ENCODE measurements around the gene TACR2.

Gene TACR2

DNA sequence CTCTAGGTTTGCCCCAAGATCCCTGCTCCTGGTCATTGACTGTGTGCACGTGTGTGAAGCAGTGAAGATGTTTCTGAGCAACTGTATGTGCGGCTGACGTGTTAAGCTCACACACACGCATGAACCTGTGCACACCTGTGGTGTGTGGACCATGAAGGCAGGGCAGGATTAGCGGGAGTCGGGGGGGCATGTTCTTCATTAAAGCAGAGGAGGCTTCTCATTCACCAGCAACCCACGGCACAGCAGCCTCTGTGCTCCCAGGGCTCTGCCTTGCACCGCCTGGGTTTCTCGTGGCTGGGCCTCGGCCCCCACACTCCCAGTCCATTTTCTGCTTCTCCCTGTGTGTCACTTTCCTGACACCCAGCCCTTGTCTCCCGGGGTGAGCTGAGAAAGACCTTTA is 824 bp upstream of the TACR2 start:
- DNase-seq, result no peak

DNA sequence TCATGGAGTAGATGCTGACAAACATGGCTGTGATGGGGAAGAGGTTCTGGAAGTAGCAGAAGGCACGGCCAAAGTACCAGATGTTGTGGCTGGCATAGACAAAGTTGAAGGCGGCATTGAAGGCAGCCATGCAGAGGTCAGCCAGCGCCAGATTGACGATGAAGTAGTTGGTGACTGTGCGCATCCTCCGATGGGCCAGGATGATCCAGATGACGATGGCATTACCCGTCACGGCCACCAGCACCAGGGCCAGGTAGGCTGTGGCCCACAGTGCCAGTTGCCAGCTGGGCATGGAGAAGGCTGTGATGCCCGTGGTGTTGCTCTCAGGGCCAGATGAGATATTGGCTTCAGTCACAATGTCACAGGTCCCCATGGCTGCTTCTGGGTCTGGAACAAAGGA is 767 bp downstream of the TACR2 start:
- DNase-seq, result no peak

DNA sequence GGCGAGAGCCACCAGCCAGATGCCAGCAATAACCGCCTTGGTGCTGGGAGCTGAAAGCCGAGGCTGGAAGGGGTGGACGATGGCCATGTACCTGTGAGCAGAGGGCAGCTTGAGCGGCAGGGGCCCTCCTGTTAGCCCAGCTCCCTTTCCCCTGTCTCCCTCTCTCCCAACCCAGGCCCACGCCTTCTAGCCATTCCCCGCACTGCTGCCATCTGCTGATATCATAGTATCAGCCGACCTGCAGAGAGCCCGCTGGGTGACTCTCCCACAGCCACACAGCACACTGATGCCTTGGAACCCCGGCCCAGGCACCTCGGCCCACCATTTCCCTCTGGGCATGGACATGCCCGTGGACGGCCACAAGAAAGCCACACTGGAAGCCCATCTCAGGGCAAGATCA is 1.7 kb downstream of the TACR2 start:
- DNase-seq, result no peak

DNA sequence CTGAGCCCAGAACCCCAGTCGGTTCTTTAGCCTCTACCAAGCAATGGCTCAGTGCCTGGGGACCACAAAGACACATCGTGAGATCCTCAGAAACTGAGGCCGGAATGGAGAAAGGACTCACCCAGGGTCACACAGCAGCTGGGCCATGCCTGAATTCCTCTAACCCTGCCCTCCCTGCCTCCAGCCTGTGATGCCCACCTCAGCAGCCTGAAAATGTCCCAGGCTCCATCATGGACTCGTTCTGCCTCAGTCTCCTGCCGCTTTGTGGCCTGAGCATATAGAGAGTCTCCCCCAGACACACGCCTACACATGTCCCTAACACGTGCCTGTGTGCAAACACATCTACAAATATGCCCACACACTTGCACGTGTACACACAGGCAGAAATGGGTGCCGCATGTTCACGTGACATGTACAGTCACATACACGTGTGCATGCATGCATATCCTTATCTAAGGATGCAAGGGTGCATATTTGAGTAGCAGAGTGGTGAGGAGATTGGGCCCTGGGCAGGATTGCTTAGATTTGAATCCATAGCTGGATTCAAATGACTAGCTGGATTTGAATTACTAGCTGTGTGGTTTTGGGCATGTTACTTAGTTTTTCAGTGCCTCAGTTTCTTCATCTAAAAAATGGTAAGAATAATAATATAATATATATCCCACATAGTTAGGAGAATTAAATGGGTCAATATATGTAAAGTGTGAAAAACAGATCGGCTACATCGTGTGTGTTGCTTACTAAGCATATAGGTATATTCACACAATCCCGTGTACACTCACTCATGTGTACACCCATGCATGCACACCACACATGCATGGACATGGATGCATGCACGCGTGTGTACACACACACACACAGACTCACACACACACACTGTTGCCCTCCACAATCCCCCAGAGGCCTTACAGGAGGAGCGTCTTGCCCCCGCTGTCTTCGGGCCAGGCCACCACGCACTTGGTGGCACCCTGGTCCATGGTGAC is 2.4 kb downstream of the TACR2 start:
- DNase-seq, result no peak

DNA sequence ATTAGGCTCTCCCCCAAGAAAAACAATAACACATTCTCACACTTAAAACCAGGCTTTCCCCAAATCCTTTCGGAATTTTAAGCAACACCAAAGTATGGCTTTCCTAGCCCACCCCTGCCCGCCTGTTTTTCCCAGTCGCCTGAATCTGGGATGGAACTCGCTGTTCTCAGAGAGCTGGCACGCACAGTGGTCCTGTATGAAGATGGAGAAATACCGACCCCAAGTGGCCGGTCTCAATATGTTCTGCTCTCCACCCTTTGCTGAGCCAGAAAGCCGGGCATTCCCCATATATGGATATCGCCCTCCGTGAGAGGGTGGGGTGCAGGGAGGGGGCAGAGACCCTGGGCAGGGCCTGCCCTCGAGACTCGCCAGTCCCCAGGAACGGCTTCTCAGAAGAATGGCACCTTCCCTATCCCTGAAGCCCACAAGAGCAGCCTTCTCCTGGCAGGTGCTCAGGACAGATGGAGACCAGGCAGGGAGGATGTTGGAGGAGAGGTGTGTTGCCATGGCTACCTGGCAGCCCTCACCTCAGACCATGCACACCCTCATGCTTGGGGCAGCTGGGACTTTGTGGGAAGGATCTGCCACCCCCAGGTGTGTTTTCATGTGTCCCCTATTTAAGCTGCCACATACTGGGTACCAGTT is 3.4 kb downstream of the TACR2 start:
- DNase-seq, result peak; percentile 33

DNA sequence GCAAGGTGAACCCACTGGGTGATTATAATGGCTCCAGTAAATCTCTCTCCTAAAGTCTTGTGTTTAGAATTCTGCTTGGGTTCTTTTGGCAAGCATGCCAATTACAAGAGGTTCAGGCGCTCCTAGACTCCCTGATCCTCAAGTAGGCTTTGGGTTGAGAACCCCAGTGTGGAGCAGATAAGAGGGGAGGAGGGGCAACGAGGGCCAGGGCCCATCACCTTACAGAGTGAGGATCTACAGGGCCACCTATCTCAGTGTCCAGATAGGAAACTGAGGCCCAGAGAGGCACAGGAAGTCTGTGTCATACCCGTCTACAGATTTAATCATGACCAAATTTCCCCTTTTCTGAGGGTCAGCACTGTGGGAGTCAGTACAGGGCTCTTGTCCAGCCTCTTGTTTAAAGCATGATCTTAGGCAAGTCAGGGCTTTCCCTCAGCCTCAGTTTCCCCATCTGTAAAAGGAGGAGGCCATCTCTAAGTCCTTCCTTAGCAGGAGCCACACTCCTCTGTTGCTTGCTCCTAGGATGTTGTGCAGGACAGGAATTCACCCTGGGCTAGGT is 4.4 kb downstream of the TACR2 start:
- no peak for DNase-seq

DNA sequence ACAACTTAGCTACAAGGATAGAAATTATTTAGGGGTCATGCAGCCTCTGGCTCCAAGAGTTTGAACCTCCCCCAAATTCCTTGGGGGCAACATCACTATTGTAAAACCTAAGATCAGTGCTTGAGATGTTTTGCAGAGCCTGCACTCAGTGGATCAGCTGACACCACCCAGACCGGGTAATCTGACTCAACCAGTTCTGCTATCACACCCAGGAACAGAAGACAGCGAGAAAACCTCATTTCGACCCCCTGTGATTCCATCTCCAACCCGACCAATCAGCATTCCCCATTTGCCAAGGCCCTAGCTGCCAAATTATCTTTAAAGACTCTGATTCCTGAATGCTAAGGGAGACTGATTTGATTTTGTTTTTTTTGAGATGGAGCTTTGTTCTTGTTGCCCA is 5.2 kb downstream of the TACR2 start:
- no peak for DNase-seq

DNA sequence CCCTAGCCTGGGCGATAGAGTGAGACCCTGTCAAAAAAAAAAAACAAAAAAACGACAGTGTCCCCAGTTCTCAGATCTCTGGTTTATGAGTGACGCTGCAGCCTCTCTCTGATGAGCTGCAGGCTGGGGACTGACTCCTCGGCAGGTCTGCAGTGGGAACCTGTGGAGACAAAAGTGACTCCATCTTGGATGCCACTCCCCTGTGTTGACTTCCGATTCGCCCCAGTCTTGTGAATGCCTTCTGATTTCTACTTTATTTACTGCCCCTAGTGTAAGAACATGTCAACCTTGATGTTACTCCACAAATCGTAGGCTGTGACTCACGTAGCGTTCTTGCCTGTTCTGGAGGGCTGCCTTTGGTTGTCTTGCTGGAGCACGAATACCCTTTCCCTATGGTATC is 6.2 kb downstream of the TACR2 start:
- DNase-seq, result no peak

DNA sequence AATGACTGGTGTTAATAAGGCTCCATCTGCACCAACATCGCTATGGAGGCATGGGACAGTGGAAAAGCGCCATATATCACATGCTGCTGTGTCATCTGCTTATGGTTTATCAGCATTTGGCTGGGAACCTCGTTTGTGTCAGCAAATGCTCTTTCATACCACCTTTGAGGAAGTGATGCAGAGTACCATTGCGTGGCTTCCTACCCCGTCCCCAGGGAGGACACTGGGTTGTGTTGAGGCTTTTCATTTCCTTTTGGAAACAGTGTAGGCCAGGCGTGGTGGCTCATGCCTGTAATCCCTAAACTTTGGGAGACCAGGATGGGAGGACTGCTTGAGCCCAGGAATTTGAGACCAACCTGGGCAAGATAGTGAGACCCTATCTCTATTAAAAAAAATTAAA is 6.8 kb downstream of the TACR2 start:
- no peak for DNase-seq

DNA sequence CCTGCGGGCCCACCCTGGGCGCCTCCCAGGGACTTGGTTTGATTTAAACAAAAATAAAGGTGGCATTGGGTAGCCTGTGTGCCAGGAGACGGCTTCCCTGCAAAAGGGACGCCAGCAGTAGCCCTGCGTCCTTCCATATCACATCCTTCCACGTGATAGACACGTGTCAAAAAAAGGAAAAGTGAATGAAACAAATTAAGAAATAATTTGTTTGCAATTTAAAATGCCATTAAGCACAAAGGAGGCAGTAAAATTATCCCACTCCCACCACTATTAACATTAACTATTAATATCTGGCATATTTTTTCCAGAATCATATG is 7.6 kb downstream of the TACR2 start:
- DNase-seq, result no peak

DNA sequence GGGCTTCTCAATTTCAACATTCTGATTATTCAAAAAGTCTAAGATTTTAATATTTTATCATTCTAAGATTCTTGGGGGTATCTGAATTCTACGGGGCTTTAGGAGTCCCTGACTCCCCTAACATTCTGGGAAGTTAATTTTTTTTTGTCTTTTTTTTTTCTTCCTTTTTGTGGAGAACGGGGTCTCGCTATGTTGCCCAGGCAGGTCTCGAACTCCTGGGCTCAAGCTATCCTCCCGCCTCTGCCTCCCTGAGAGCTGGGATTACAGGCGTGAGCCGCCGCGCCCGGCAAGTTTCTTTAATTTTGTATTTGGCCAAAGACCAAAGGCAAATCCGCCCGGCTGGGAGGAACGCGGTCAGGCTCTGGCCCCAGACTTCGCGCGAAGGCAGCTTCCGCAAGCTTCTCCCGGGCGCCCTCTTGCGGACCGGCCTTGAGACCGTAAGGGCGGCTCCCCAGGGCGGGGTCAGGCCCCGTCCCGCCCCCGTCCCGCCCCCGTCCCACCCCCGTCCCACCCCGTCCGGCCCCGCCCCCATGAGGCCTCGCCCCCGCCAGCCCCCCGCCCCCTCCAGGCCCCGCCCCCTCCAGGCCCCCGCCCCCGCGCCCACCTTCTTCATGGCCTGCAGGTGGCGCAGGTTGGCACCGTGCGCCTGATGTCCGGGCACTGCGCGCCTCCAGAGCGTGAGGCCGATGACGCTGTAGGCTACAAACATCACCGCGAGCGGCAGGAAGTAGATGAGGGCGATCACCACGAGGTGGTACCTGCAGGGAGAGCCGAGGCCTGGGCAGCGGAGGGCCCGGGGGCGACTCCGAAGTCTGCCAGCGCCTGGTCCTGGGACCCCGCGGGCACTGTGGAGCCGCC is 8.2 kb downstream of the TACR2 start:
- peak; percentile 94 for DNase-seq

DNA sequence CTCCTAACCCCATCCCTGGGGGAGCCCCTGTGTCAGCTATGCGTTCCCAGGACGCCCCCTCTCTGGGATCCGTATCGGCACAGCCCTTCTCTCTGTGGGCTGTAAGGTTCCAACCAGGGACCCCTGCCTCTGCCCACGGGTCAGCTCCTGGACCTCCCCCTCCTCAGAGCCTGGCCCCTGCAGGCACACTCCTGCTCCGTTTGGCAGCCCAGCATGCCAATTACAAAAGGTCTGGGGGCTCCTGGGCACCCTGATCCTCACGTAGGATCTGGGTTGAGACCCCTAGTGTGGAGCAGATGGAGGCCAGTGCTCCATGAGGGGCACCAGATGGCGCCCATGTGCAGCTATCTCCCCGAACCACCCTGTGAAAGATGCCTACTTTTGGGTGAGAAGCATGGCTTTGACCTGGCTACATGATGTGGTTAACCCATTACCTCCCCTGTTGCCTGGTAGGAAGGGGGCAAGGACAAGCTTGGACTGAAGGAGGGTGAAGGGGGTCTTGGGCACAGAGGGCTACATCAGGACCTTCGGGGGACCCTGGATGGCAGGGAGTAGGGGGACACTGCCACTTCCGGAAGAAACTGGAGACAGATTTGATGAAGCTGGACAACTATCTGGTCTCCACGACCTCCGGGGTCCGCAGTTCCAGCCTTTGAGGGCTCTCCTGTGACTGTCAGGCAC is 9.0 kb downstream of the TACR2 start:
- peak; percentile 34 for DNase-seq

DNA sequence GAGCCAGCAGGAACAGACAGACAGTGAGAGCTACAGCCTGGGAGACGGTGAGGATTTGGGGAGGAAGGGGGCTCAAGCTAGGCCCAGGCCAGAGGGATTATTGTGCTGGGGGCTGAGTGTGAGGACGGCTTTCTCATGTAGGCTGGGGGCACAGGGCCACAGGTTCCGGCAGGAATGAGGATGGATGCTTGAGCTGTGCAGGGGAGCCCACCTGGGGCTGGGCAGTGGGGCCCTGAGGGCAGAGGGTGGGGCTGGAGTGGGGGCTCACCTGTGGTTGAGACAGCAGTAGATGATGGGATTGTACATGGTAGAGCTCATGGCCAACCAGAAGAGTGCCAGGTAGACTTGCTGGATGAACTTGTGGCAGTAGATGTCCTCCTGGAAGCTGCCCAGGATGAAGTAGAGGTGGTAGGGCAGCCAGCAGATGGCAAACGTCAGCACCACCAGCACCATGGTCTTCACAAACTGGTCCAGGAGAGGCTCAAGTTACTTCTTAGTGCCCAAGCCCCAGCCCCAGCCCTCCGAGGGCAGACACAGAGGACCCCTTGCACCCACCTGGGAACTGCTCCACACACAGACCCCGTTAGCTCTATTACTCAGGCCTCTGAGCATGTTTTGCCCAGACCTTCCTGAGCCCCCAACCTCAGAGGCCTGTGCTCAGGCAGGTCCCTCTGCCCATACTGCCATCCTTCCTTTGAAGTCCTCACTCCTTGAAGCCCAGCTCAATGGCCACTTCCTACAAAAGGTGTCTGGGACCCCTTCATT is 9.7 kb downstream of the TACR2 start:
- no peak for DNase-seq

DNA sequence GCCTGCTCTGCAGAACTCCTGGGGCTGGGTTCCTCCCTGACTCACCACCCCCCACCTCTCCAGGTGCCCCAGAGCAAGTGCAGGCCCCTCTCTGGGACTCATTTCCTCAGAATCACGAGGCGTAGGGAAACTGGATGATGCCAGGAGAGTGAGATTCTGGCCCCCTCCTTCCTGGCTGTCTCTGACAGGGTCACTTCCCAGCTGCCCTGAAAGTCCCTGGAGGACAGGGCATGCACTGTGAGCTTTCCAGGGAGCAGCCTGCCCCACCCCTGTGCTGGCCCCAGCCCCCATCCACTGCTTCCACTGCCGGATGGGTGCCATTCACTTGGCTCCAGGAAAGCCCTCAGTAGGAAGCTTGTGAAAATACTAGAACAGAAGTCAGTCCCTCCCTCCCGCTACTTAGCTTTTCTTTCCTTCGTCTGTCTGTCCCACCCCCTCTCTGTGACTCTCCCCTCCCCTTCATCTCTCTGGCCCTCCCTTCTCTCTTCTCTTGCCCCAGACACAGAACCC is 10.4 kb downstream of the TACR2 start:
- DNase-seq, result no peak

DNA sequence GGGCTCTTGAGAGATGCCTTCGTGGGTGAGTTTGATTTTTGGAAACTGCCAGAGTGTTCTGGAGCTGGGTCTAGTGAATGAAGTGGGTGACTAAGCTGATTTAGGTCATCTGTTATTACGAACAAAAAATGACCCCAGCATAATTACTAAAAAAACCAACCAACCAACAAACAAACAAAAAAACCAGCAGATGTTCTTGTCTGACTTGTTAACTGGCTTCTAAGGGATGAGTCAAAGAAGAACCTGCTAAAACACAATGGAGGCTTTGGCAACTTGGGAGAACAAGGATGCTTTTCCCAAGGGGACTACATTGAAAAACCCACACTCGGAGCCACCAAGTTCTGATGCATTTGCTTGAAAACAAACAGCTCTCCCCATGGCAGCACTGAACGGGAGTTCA is 11.5 kb downstream of the TACR2 start:
- no peak for DNase-seq

DNA sequence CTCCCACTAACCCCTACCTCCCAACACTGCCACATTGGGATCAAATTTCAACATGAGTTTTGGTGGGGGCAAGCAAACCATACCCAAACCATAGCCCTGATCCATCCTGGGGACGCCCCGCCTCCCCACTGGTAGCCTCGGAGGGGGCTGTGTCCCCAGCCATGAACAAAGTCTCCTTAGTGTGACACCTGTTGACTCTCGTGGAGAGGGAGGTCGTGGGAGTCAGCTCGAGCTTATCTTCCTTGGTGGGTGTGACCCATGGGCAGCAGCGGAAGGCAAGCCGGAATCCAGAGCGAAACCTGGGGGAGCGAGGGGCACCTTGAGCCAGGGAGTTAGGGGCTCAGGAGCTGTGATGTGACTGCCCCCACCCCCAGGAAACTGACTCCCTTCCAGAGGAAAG is 11.9 kb downstream of the TACR2 start:
- no peak for DNase-seq

DNA sequence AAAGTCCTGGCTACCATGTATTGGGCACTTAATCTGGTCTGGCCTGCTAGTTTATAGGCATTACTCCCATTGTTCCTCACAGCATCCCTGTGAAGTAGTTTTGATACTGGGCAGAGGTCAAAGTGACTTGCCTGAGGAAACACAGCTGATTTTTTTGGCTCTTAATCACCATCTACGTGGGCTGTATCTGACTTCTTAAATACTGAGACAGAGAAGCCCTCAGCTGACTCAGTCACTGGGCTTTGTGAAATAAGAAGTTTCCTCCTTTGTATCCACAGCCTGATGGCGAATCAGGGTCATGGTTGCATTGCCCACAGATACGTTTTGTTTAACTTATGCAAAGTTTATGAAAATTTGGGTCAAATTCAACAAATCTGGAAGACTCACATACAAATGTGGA is 13.2 kb downstream of the TACR2 start:
- DNase-seq, result no peak

DNA sequence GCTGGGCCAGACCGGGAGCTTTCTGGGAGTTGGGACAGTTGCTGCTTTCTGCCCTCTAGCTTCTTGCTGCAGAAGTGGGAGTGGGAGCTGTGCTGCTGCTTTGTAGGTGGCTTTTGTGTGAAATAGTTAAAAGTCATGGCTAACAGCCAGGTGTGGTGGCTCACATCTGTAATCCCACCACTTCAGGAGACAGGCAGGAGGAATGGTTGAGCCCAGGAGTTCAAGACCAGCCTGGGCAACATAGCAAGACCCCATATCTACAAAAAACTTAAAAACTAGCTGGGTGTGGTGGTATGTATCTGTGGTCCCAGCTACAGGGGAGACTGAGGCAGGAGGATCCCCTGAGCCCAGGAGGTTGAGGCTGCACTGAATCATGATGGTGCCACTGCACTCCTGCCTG is 13.7 kb downstream of the TACR2 start:
- no peak for DNase-seq

DNA sequence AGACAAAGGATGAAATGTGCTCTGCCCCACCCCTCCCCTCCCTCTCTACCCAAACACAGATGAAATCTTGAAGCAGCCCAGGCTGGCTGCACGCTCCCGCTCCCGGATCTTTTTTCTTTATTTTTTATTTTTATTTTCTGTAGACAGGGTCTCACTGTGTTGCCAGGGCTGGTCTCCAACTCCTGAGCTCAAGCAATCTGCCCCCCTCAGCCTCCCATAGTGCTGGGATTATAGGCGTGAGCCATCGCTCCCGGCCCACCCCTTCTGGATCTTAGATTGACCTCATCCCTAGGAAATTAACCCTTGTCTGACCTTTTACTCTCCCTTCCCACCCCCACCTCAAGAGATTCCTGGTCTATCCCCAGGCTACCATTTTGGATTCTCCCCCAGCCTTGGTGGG is 14.3 kb downstream of the TACR2 start:
- no peak for DNase-seq

DNA sequence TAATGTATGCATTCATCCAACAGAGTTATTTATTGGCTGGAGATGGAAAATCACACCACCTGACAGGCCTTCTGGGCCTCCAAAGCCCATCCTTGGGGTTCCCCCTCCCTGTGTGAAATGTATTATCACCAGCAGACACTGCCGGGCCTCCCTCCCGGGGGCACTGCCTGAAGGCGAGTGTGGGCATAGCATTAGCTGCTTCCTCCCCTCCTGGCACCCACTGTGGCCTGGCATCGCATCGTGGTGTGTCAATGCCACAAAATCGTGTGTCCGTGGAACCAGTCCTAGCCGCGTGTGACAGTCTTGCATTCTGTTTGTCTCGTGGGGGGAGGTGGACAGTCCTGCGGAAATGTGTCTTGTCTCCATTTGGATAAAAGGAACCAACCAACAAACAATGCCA is 15.3 kb downstream of the TACR2 start:
- no peak for DNase-seq

DNA sequence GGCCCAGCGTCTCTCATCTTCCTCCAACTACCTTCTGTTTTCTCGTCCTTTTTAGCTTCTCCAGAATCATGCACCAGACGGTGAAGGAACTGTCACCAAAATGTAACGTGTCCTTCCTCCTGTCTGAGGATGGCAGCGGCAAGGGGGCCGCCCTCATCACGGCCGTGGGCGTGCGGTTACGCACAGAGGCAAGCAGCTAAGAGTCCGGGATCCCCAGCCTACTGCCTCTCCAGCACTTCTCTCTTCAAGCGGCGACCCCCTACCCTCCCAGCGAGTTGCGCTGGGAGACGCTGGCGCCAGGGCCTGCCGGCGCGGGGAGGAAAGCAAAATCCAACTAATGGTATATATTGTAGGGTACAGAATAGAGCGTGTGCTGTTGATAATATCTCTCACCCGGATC is 15.8 kb downstream of the TACR2 start:
- DNase-seq, result no peak

DNA sequence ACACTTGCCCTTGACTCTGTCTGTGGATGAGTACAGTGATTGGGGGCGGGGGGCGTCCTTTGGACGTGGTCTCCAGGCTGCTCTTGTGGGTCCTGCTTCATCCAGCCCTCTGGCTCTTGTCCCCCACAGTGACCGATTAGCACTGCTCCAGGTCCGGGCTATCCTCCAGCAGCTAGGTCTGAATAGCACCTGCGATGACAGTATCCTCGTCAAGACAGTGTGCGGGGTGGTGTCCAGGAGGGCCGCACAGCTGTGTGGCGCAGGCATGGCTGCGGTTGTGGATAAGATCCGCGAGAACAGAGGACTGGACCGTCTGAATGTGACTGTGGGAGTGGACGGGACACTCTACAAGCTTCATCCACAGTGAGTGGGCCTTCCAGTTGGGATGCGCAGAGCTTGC is 18.3 kb downstream of the TACR2 start:
- DNase-seq, result no peak
